IMR-90 (cell line): Measurements from ENCODE around the gene SHROOM3. TPM values are rescaled to one million over a fixed set of nuclear protein-coding genes. Genes with fewer than 3 reads are reported as not detected.

Experiments
- ATAC-seq: fragments of 200-7000 bp; cut with Tn5 transposase; 2 replicates; pipeline ENCODE4 v1.9.1; 2020; ENCODE audit warnings: low read depth, mild to moderate bottlenecking, moderate library complexity
- BruUV-seq: library from RNA; stranded (reverse); fragments of 400-500 nt; replicated peaks from 2 replicates; lab custom pipeline; 2021; lab: Mats Ljungman, UMichigan
- CTCF ChIA-PET: fragments of 300-600 bp; formaldehyde crosslinking; extraction: SDS; loops from one replicate; lab custom pipeline; 2021; ENCODE audit warnings: antibody characterized with exemption; lab: Yijun Ruan, JAX
- POLR2A ChIA-PET: fragments of 300-600 bp; sonication (Branson Sonifier 250); formaldehyde crosslinking; loops from one replicate; lab custom pipeline; 2022; ENCODE audit warnings: antibody characterized with exemption; ENCODE audit not compliant: unreplicated experiment; lab: Charles Lee
- DNase-seq: peaks from one replicate; pipeline ENCODE4 v3.0.0; 2013
- H2AFZ ChIP-seq: replicated peaks from 2 replicates; pipeline ENCODE3; 2013; ENCODE audit warnings: low read length, mild to moderate bottlenecking; ENCODE audit not compliant: poor library complexity
- H2AK5ac ChIP-seq: 2 replicates; pipeline ENCODE4 v1.6.1; 2013; ENCODE audit warnings: low read depth, low read length, inconsistent platforms
- H2AK9ac ChIP-seq: replicated peaks from 2 replicates; pipeline ENCODE3; 2013; ENCODE audit warnings: mild to moderate bottlenecking, low read depth, low read length, moderate library complexity; ENCODE audit not compliant: poor library complexity
- H2BK120ac ChIP-seq: 2 replicates; pipeline ENCODE4 v1.6.1; 2013; ENCODE audit warnings: low read depth, low read length, inconsistent platforms
- H2BK15ac ChIP-seq: 3 replicates; pipeline ENCODE4 v1.6.1; 2013; ENCODE audit warnings: low read depth, low read length, inconsistent platforms
- H2BK20ac ChIP-seq: 2 replicates; pipeline ENCODE4 v1.6.1; 2013; ENCODE audit warnings: low read depth, mild to moderate bottlenecking, inconsistent platforms, low read length, moderate library complexity
- H2BK5ac ChIP-seq: 2 replicates; pipeline ENCODE4 v1.6.1; 2013; ENCODE audit warnings: mild to moderate bottlenecking, low read depth, low read length, inconsistent platforms; ENCODE audit not compliant: poor library complexity, severe bottlenecking
- H3K14ac ChIP-seq: replicated peaks from 2 replicates; pipeline ENCODE4 v1.6.1; 2013; ENCODE audit warnings: low read depth, low read length, inconsistent platforms
- H3K18ac ChIP-seq: 2 replicates; pipeline ENCODE4 v1.6.1; 2013; ENCODE audit warnings: low read depth, low read length, control low read depth
- H3K23ac ChIP-seq: 2 replicates; pipeline ENCODE4 v1.6.1; 2013; ENCODE audit warnings: low read depth, low read length, inconsistent platforms
- H3K27ac ChIP-seq: 2 replicates; pipeline ENCODE4 v1.5.1; 2013; ENCODE audit warnings: mild to moderate bottlenecking, control low read depth, low read length; ENCODE audit not compliant: insufficient read depth
- H3K27me3 ChIP-seq: 2 replicates; pipeline ENCODE4 v1.6.1; 2013; ENCODE audit warnings: low read length; ENCODE audit not compliant: control insufficient read depth, insufficient read depth
- H3K36me3 ChIP-seq: 2 replicates; pipeline ENCODE4 v1.6.1; 2013; ENCODE audit warnings: low read length, mixed read lengths; ENCODE audit not compliant: control insufficient read depth, insufficient read depth
- H3K4ac ChIP-seq: 2 replicates; pipeline ENCODE4 v1.6.1; 2013; ENCODE audit warnings: low read depth, low read length, inconsistent platforms
- H3K4me1 ChIP-seq: 2 replicates; pipeline ENCODE4 v1.6.1; 2013; ENCODE audit warnings: low read length, mixed read lengths; ENCODE audit not compliant: control insufficient read depth, insufficient read depth
- H3K4me2 ChIP-seq: 2 replicates; pipeline ENCODE4 v1.6.1; 2013; ENCODE audit warnings: low read depth, mild to moderate bottlenecking, control low read depth, low read length, moderate library complexity
- H3K4me3 ChIP-seq: 2 replicates; pipeline ENCODE4 v1.5.1; 2013; ENCODE audit warnings: low read depth, mild to moderate bottlenecking, control low read depth, low read length, moderate library complexity; ENCODE audit not compliant: insufficient read depth
- H3K56ac ChIP-seq: 2 replicates; pipeline ENCODE4 v1.6.1; 2013; ENCODE audit warnings: low read length, inconsistent platforms; ENCODE audit not compliant: insufficient read depth; ENCODE audit errors: extremely low read depth
- H3K79me1 ChIP-seq, 2 experiments: 2 replicates each; pipeline ENCODE4 v1.6.1; 2013; ENCODE audit warnings: low read length in 2 of 2, inconsistent platforms in 1 of 2, low read depth in 1 of 2
- H3K9ac ChIP-seq: 2 replicates; pipeline ENCODE4 v1.6.1; 2013; ENCODE audit warnings: low read depth, low read length, control low read depth
- H3K9me1 ChIP-seq: 2 replicates; pipeline ENCODE4 v1.6.1; 2013; ENCODE audit warnings: low read length, inconsistent platforms; ENCODE audit not compliant: insufficient read depth
- H3K9me3 ChIP-seq: 2 replicates; pipeline ENCODE4 v1.6.1; 2013; ENCODE audit warnings: low read length; ENCODE audit not compliant: control insufficient read depth, insufficient read depth
- H4K20me1 ChIP-seq: 2 replicates; pipeline ENCODE4 v1.6.1; 2013; ENCODE audit warnings: low read length, inconsistent platforms; ENCODE audit not compliant: insufficient read depth
- H4K5ac ChIP-seq: 2 replicates; pipeline ENCODE4 v1.6.1; 2013; ENCODE audit warnings: mild to moderate bottlenecking, low read depth, low read length, control low read depth
- H4K8ac ChIP-seq, 2 experiments: 2 replicates each; pipeline ENCODE4 v1.6.1; 2013; ENCODE audit warnings: low read depth in 2 of 2, low read length in 2 of 2, control low read depth in 1 of 2, inconsistent platforms in 1 of 2
- H4K91ac ChIP-seq: 2 replicates; pipeline ENCODE4 v1.6.1; 2013; ENCODE audit warnings: low read depth, low read length, inconsistent platforms; ENCODE audit not compliant: insufficient read depth
- BHLHE40 ChIP-seq: fragments of 150-350 bp; IDR thresholded peaks from 2 replicates; pipeline ENCODE4 v1.6.1; 2016; ENCODE audit warnings: mild to moderate bottlenecking, low read depth, low read length
- CEBPB ChIP-seq: IDR thresholded peaks from 2 replicates; pipeline ENCODE4 v1.6.1; 2012; ENCODE audit warnings: low read depth, low read length, improper control_type of control experiment
- MAZ ChIP-seq: IDR thresholded peaks from 2 replicates; pipeline ENCODE4 v1.6.1; 2012; ENCODE audit warnings: low read depth, mild to moderate bottlenecking, low read length, improper control_type of control experiment, moderate library complexity, borderline replicate concordance
- NFE2L2 ChIP-seq: fragments of 150-350 bp; IDR thresholded peaks from 2 replicates; pipeline ENCODE4 v1.6.1; 2016; ENCODE audit warnings: low read depth, mild to moderate bottlenecking, low read length
- POLR2A ChIP-seq: IDR thresholded peaks from 2 replicates; pipeline ENCODE4 v1.6.1; 2012; ENCODE audit warnings: mild to moderate bottlenecking, low read depth, low read length
- RCOR1 ChIP-seq: IDR thresholded peaks from 2 replicates; pipeline ENCODE4 v1.6.1; 2012; ENCODE audit warnings: mild to moderate bottlenecking, low read length, improper control_type of control experiment; ENCODE audit not compliant: insufficient replicate concordance
- USF2 ChIP-seq: fragments of 150-350 bp; IDR thresholded peaks from 2 replicates; pipeline ENCODE4 v1.6.1; 2017; ENCODE audit warnings: mild to moderate bottlenecking, antibody characterized with exemption, low read length, low read depth
- dilution Hi-C: fragments of 300-500 bp; cut with HindIII; formaldehyde crosslinking; loops from one replicate; pipeline ENCODE4 v1.14.3; 2018; ENCODE audit warnings: low sequenced_read_pairs; ENCODE audit not compliant: unreplicated experiment
- in situ Hi-C: fragments of 300-500 bp; cut with MboI; formaldehyde crosslinking; loops from 3 replicates; pipeline ENCODE4 v1.14.3; 2019; ENCODE audit warnings: low sequenced_read_pairs, inconsistent platforms, mixed read lengths
- intact Hi-C: fragments of 100-400 bp; cut with micrococcal nuclease; formaldehyde crosslinking; loops from 2 replicates; pipeline ENCODE4 v1.10.0; 2022
- polyA plus RNA-seq, 3 experiments: library from polyadenylated mRNA; depleted of rRNA; stranded (reverse); fragments of >200 nt; gene quantifications; 2 replicates each; pipeline ENCODE4 v1.2.3, GENCODE V29; 2012; ENCODE audit warnings: low replicate concordance in 1 of 3
- total RNA-seq: library from RNA; depleted of rRNA; stranded (reverse); fragments of >200 nt; gene quantifications from 2 replicates; pipeline ENCODE4 v1.2.3, GENCODE V29; 2012

SHROOM3 gene
- total and polyA plus RNA-seq, 2 of the 4 experiments (the other 2 are of a cell fraction), result 10.8 to 19.5 TPM

GRCh38 chr4:76614589-76614988 is 179.6 kb downstream of the SHROOM3 start:
- no peaks in the 10 kb centered on the region for H3K27me3 ChIP-seq
- no peak overlapping the region for H2AK9ac ChIP-seq
- dilution Hi-C loops, result no loop called here
- no peaks in the 10 kb centered on the region for H3K36me3 ChIP-seq
- H3K56ac ChIP-seq, result no peak overlapping the region; the same call in 1 of the 2 replicates
- peak overlapping the region; percentile 76 for H2BK5ac ChIP-seq
- H2AK5ac ChIP-seq, result no peak overlapping the region; the same call in 1 of the 2 replicates
- peak overlapping the region; percentile 98 for H2BK20ac ChIP-seq
- DNase-seq (peak; percentile 83), ATAC-seq (peak; percentile 55)
- H3K18ac ChIP-seq, result peak overlapping the region; percentile 70; the same call in 1 of the 2 replicates
- peak overlapping the region; percentile 4 for H2AFZ ChIP-seq
- peak overlapping the region; percentile 92 for H3K23ac ChIP-seq
- no peak for TF ChIP-seq USF2
- no peak for TF ChIP-seq POLR2A
- TF ChIP-seq RCOR1, result no peak
- TF ChIP-seq BHLHE40, result no peak
- TF ChIP-seq MAZ, result no peak
- no peak for TF ChIP-seq NFE2L2
- TF ChIP-seq CEBPB, result no peak
- H2BK15ac ChIP-seq, result peak overlapping the region; percentile 77; the same call in 2 of the 3 replicates
- peak overlapping the region; percentile 97 for H3K4ac ChIP-seq
- in situ Hi-C loops, result no loop called here
- H3K4me1 ChIP-seq, result peaks cover 13% of the 10 kb centered on the region
- POLR2A ChIA-PET, result no interaction called here
- peak overlapping the region; percentile 71 for H4K5ac ChIP-seq
- H3K9me1 ChIP-seq, result peaks cover 24% of the 10 kb centered on the region
- H3K79me1 ChIP-seq, result peaks cover 12 to 23% of the 10 kb centered on the region in 2 experiments; a peak in 3 of 4 replicates
- H4K91ac ChIP-seq, result peak overlapping the region; percentile 67
- H3K4me3 ChIP-seq, result no peak overlapping the region
- H3K27ac ChIP-seq, result peak overlapping the region; percentile 23; the same call in 1 of the 2 replicates
- no peak overlapping the region for H3K9ac ChIP-seq
- no peak overlapping the region for H3K4me2 ChIP-seq
- H4K20me1 ChIP-seq, result no peaks in the 10 kb centered on the region
- H4K8ac ChIP-seq, result peak overlapping the region; percentile 18 to 88; a peak in 3 of 4 replicates
- no TSS peak for BruUV-seq
- H2BK120ac ChIP-seq, result peak overlapping the region; percentile 97
- CTCF ChIA-PET, result no interaction called here
- H3K14ac ChIP-seq, result peak overlapping the region; percentile 97
- intact Hi-C loops, result loop anchor here (5.0 kb wide), 4 partner anchors 42 to 138 kb away; no protein-coding TSS in a partner anchor
- no peaks in the 10 kb centered on the region for H3K9me3 ChIP-seq
